Measurements from ENCODE around the gene MPPED1. TPM values are rescaled to one million over a fixed set of nuclear protein-coding genes. Genes with fewer than 3 reads are reported as not detected.

Gene MPPED1
- total RNA-seq, 1 donor from 2014 or later: 0.18 TPM

GRCh38 chr22:43441751-43442150 lies 29.9 kb downstream of the MPPED1 start:
- peaks cover 10% of the 10 kb centered on the region for H3K27me3 Mint-ChIP-seq (ENCODE audit: unreplicated experiment)
- DNase-seq (ENCODE audit: low spot score): no peak
- peaks cover 8% of the 10 kb centered on the region for H3K4me1 Mint-ChIP-seq (ENCODE audit: unreplicated experiment)

GRCh38 chr22:43442386-43443151 lies 30.8 kb downstream of the MPPED1 start:
- H3K9me3 Mint-ChIP-seq (ENCODE audit: unreplicated experiment): no peaks in the 10 kb centered on the region
- H3K4me1 Mint-ChIP-seq (ENCODE audit: unreplicated experiment): peaks cover 8% of the 10 kb centered on the region
- no peak overlapping the region for H3K4me3 Mint-ChIP-seq (ENCODE audit: unreplicated experiment)
- no peak overlapping the region for H3K27ac Mint-ChIP-seq (ENCODE audit: unreplicated experiment)
- TF ChIP-seq CTCF (IDR thresholded peaks at IDR 0.05; ENCODE audit: unreplicated experiment): no peak
- peaks cover 10% of the 10 kb centered on the region for H3K27me3 Mint-ChIP-seq (ENCODE audit: unreplicated experiment)
- no peaks in the 10 kb centered on the region for H3K36me3 Mint-ChIP-seq (ENCODE audit: low read depth, unreplicated experiment)
- DNase-seq (ENCODE audit: low spot score): no peak

More at GRCh38 chr22:43441751-43442150, 29.9 kb downstream of the MPPED1 start:
- H3K36me3 Mint-ChIP-seq (ENCODE audit: low read depth, unreplicated experiment): no peaks in the 10 kb centered on the region
- H3K9me3 Mint-ChIP-seq (ENCODE audit: unreplicated experiment): no peaks in the 10 kb centered on the region
- H3K27ac Mint-ChIP-seq (ENCODE audit: unreplicated experiment): no peak overlapping the region
- no peak overlapping the region for H3K4me3 Mint-ChIP-seq (ENCODE audit: unreplicated experiment)
- TF ChIP-seq CTCF (IDR thresholded peaks at IDR 0.05; ENCODE audit: unreplicated experiment): no peak

GRCh38 chr22:43443152-43443471 lies 31.3 kb downstream of the MPPED1 start:
- peaks cover 10% of the 10 kb centered on the region for H3K27me3 Mint-ChIP-seq (ENCODE audit: unreplicated experiment)
- DNase-seq (ENCODE audit: low spot score): no peak
- no peak for TF ChIP-seq CTCF (IDR thresholded peaks at IDR 0.05; ENCODE audit: unreplicated experiment)
- no peak overlapping the region for H3K4me3 Mint-ChIP-seq (ENCODE audit: unreplicated experiment)
- H3K4me1 Mint-ChIP-seq (ENCODE audit: unreplicated experiment): peaks cover 8% of the 10 kb centered on the region
- H3K9me3 Mint-ChIP-seq (ENCODE audit: unreplicated experiment): no peaks in the 10 kb centered on the region
- H3K27ac Mint-ChIP-seq (ENCODE audit: unreplicated experiment): no peak overlapping the region
- H3K36me3 Mint-ChIP-seq (ENCODE audit: low read depth, unreplicated experiment): no peaks in the 10 kb centered on the region

- peaks cover 10% of the 10 kb centered on the region for H3K27me3 Mint-ChIP-seq (ENCODE audit: unreplicated experiment)
- TF ChIP-seq CTCF (IDR thresholded peaks at IDR 0.05; ENCODE audit: unreplicated experiment): no peak
- H3K4me3 Mint-ChIP-seq (ENCODE audit: unreplicated experiment): no peak overlapping the region
- H3K4me1 Mint-ChIP-seq (ENCODE audit: unreplicated experiment): peaks cover 8% of the 10 kb centered on the region
- H3K9me3 Mint-ChIP-seq (ENCODE audit: unreplicated experiment): no peaks in the 10 kb centered on the region
- H3K27ac Mint-ChIP-seq (ENCODE audit: unreplicated experiment): peak overlapping the region; percentile 0
- DNase-seq (ENCODE audit: low spot score): no peak
- no peaks in the 10 kb centered on the region for H3K36me3 Mint-ChIP-seq (ENCODE audit: low read depth, unreplicated experiment)
Observed at GRCh38 chr22:43446037-43446803, 34.4 kb downstream of the MPPED1 start.

- no peak for DNase-seq (ENCODE audit: low spot score)
- no peaks in the 10 kb centered on the region for H3K9me3 Mint-ChIP-seq (ENCODE audit: unreplicated experiment)
- H3K4me3 Mint-ChIP-seq (ENCODE audit: unreplicated experiment): no peak overlapping the region
- H3K27me3 Mint-ChIP-seq (ENCODE audit: unreplicated experiment): peaks cover 6% of the 10 kb centered on the region
- H3K27ac Mint-ChIP-seq (ENCODE audit: unreplicated experiment): no peak overlapping the region
- H3K4me1 Mint-ChIP-seq (ENCODE audit: unreplicated experiment): peaks cover 8% of the 10 kb centered on the region
- TF ChIP-seq CTCF (IDR thresholded peaks at IDR 0.05; ENCODE audit: unreplicated experiment): no peak
- H3K36me3 Mint-ChIP-seq (ENCODE audit: low read depth, unreplicated experiment): no peaks in the 10 kb centered on the region
Observed at GRCh38 chr22:43446916-43447315, 35.1 kb downstream of the MPPED1 start.

Data from endothelial cell (in vitro differentiated cells).